Sigmoid colon (tissue), 7 donors: ENCODE results near the gene EPHB1. TPM values are rescaled to one million over a fixed set of nuclear protein-coding genes. Genes with fewer than 3 reads are reported as not detected.

Experiments
- DNase-seq: peaks from one replicate; pipeline ENCODE4 v3.0.0-alpha.2; 2019
- H3K27ac ChIP-seq, 4 donors: fragments of 200-600 bp; sonication (generic); one replicate each; pipeline ENCODE4 v1.5.1; 2016 to 2019; ENCODE audit warnings: mild to moderate bottlenecking in 1 of 4
- H3K27me3 ChIP-seq, 3 donors: fragments of 200-600 bp; sonication (generic); one replicate each; pipeline ENCODE4 v1.5.1; 2019; ENCODE audit warnings: mild to moderate bottlenecking in 1 of 3
- H3K36me3 ChIP-seq, 4 donors: fragments of 200-600 bp; sonication (generic); one replicate each; pipeline ENCODE4 v1.5.1; 2016 to 2019
- H3K4me1 ChIP-seq, 4 donors: fragments of 200-600 bp; sonication (generic); one replicate each; pipeline ENCODE4 v1.5.1; 2017 to 2019
- H3K4me3 ChIP-seq, 4 donors: fragments of 200-600 bp; sonication (generic); one replicate each; pipeline ENCODE4 v1.5.1; 2017 to 2019; ENCODE audit warnings: mild to moderate bottlenecking in 2 of 4, moderate library complexity in 1 of 4
- H3K9me3 ChIP-seq, 4 donors: fragments of 200-600 bp in 3 of 4; sonication (generic) in 3 of 4; one replicate each; pipeline versions ENCODE4 v1.5.1 to v1.6.1; 2013 to 2019
- EP300 ChIP-seq, 4 donors: sonication (generic); formaldehyde crosslinking; IDR thresholded peaks; one replicate each; pipeline ENCODE4 v1.6.1; 2017; ENCODE audit warnings: antibody characterized with exemption in 4 of 4
- POLR2A ChIP-seq, 2 donors: fragments of 450-650 bp; IDR thresholded peaks; one replicate each; pipeline ENCODE4 v1.6.1; 2016; ENCODE audit warnings: antibody characterized with exemption in 2 of 2, mild to moderate bottlenecking in 2 of 2, moderate library complexity in 2 of 2
- POLR2AphosphoS5 ChIP-seq, 4 donors: sonication (generic); formaldehyde crosslinking; IDR thresholded peaks; one replicate each; pipeline ENCODE4 v1.6.1; 2017; ENCODE audit warnings: antibody characterized with exemption in 4 of 4
- WGBS, 2 donors: extraction: QIAGEN DNeasy Blood & Tissue Kit; methylation state at CpG; one replicate each; pipeline ENCODE4 v1.1.7; 2013; 5-methylcytosine and 5-hydroxymethylcytosine counted together
- intact Hi-C: fragments of 100-400 bp; cut with DNase I; formaldehyde crosslinking; loops from one replicate; pipeline ENCODE4 v1.15.1; 2023
- polyA plus RNA-seq, 3 donors: library from polyadenylated mRNA; stranded (reverse); fragments of 200-250 nt; gene quantifications; one replicate each; pipeline ENCODE4 v1.2.3, GENCODE V29; 2013
- total RNA-seq, 4 donors: library from RNA; depleted of rRNA; stranded (reverse); fragments of >200 nt; gene quantifications; one replicate each; pipeline ENCODE4 v1.1.0, GENCODE V29; 2016
- TF ChIP-seq, protein P1 (sequence below), 4 experiments: fragments of 450-650 bp in 3 of 4; fragments of 200-600 bp in 1 of 4; IDR thresholded peaks; one replicate each; pipeline ENCODE4 v1.5.1; 2016 to 2019; ENCODE audit warnings: antibody characterized with exemption in 4 of 4, mild to moderate bottlenecking in 3 of 4, moderate library complexity in 2 of 4
- donor health status: healthy with polysubstance abuse.
- donor health status: Bipolar disorder and iron deficiency.
- donor health status: healthy.

EPHB1 gene
- total RNA-seq (10 to 100 TPM in 2 of 4 donors, 1 to 10 TPM in 2; 2.5 to 17.3 (median 10.0) TPM), polyA plus RNA-seq (under 1 TPM in 1 of 3 donors, not detected in 2; 0.29 TPM)

- 1% methylated on average over 70 of the region's 70 CpGs for WGBS, 2 donors
- H3K36me3 ChIP-seq: no peaks in the 10 kb centered on the region
- peak; percentile 94 for DNase-seq
- H3K4me1 ChIP-seq: peaks cover 0 to 54% (median 36%) of the 10 kb centered on the region in 4 donors
- H3K27ac ChIP-seq: peak within 1 kb of the TSS; percentile 58 to 81 (median 70)
- peaks cover 0 to 25% (median 5%) of the 10 kb centered on the region in 3 donors for H3K27me3 ChIP-seq
- no peak for TF ChIP-seq EP300 (IDR thresholded peaks at IDR 0.05)
- TF ChIP-seq, protein P1, sequence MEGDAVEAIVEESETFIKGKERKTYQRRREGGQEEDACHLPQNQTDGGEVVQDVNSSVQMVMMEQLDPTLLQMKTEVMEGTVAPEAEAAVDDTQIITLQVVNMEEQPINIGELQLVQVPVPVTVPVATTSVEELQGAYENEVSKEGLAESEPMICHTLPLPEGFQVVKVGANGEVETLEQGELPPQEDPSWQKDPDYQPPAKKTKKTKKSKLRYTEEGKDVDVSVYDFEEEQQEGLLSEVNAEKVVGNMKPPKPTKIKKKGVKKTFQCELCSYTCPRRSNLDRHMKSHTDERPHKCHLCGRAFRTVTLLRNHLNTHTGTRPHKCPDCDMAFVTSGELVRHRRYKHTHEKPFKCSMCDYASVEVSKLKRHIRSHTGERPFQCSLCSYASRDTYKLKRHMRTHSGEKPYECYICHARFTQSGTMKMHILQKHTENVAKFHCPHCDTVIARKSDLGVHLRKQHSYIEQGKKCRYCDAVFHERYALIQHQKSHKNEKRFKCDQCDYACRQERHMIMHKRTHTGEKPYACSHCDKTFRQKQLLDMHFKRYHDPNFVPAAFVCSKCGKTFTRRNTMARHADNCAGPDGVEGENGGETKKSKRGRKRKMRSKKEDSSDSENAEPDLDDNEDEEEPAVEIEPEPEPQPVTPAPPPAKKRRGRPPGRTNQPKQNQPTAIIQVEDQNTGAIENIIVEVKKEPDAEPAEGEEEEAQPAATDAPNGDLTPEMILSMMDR (IDR thresholded peaks at IDR 0.05): peak; percentile 75 to 97 (median 83)
- TF ChIP-seq POLR2AphosphoS5 (IDR thresholded peaks at IDR 0.05): peak; percentile 18 to 80 (median 78)
- TF ChIP-seq POLR2A (IDR thresholded peaks at IDR 0.05): peak in 1 of 2 donors; percentile 56
- intact Hi-C loops: loop anchor here (2.0 to 5.0 kb wide), 4 partner anchors 137 to 1402 kb away; partner anchors contain the start of gene MSL2
- H3K4me3 ChIP-seq: peak within 1 kb of the TSS; percentile 54 to 82 (median 59)
- H3K9me3 ChIP-seq: no peaks in the 10 kb centered on the region
Measured at GRCh38 chr3:134794950-134795745, at the start of gene EPHB1. Gene EPHB1, plus strand, starts transcription at chr3:134795260.

- intact Hi-C loops: no loop called here
- Histone ChIP-seq H3K27me3 (no peaks in the 10 kb centered on the region), H3K4me3 (no peak overlapping the region), H3K4me1 (no peaks in the 10 kb centered on the region), H3K27ac (no peak overlapping the region), H3K9me3 (no peaks in the 10 kb centered on the region), H3K36me3 (no peaks in the 10 kb centered on the region)
- TF ChIP-seq POLR2A (IDR thresholded peaks at IDR 0.05) (no peak), EP300 (IDR thresholded peaks at IDR 0.05) (no peak), POLR2AphosphoS5 (IDR thresholded peaks at IDR 0.05) (no peak)
- TF ChIP-seq, protein P1 (IDR thresholded peaks at IDR 0.05): no peak
- DNase-seq: no peak
- 89 to 93% methylated on average over 1 of the region's 1 CpG for WGBS, 2 donors
Measured at GRCh38 chr3:134748698-134749097, 46.4 kb upstream of the EPHB1 start.

DNA sequence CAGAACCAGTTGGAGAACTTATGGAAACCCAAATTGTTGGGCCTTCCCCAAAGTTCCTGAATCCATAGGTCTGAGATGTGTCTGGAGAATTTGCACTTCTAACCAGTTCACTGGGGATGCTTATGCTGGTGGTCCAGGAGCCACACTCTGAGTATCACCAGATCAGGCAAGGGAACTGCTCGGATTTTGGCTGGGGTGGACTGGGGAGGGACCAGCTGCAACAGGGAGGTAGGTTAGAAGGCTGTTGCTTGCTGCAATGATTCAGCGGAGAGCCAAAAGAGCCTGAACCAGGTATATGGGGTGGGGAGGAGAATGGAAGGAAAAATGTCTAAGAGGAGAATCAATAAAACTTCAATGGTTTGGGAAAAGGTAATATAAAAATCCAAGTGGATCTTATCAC lies 45.9 kb upstream of the EPHB1 start:
- 75 to 80% methylated on average over 2 of the region's 2 CpGs for WGBS, 2 donors
- DNase-seq: no peak
- H3K4me3 ChIP-seq: no peak overlapping the region
- no peaks in the 10 kb centered on the region for H3K9me3 ChIP-seq
- H3K36me3 ChIP-seq: no peaks in the 10 kb centered on the region
- H3K27ac ChIP-seq: no peak overlapping the region
- H3K4me1 ChIP-seq: no peaks in the 10 kb centered on the region
- no peaks in the 10 kb centered on the region for H3K27me3 ChIP-seq
- TF ChIP-seq POLR2A (IDR thresholded peaks at IDR 0.05) (no peak), POLR2AphosphoS5 (IDR thresholded peaks at IDR 0.05) (no peak), EP300 (IDR thresholded peaks at IDR 0.05) (no peak)
- TF ChIP-seq, protein P1 (IDR thresholded peaks at IDR 0.05): no peak
- intact Hi-C loops: no loop called here

DNA sequence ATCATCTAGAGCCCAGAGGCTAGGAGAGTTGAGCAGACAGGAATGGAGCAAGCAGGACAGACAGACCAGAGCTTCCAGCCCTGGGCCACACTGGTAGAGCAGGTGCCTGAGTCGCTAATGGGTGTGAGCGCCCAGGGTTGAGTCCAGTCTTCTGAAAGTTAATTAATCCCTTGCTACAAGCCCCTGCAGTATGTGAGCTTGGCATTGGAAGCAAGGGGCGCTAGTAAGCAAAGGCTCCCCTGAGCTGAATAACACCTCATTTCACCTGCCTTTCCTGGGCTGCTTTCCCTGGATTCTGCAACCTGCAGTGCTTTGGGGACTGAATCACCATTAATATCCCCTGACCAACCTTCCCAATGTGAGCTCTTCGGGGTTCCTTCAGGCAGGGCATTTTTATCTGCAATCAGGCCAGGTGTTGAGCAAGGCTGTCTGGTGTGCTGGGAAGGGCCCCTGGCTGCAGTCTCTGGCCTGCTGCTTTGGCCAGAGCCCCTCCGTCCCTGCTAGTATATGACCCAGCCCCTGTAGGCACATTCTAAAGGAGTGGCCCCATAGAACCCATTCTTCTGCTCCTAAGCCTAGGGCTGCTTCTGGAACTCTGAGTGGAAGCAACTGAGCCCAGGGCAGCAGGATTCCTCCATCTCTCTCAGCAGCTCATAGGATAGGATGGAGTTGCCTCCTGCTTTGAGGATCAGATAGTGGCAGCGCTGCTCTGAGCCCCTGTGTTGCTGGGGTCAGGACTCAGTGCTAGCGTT lies 45.1 kb upstream of the EPHB1 start:
- TF ChIP-seq, protein P1 (IDR thresholded peaks at IDR 0.05): no peak
- no peak for TF ChIP-seq POLR2A (IDR thresholded peaks at IDR 0.05)
- intact Hi-C loops: no loop called here
- Histone ChIP-seq H3K36me3 (no peaks in the 10 kb centered on the region), H3K27ac (no peak overlapping the region), H3K4me1 (no peaks in the 10 kb centered on the region), H3K27me3 (no peaks in the 10 kb centered on the region), H3K4me3 (no peak overlapping the region), H3K9me3 (no peaks in the 10 kb centered on the region)
- DNase-seq: no peak
- 75 to 82% methylated on average over 7 of the region's 7 CpGs for WGBS, 2 donors
